DMS114 treated with DMSO at 0.1 percent for 48 hours (cell line): ENCODE results near the gene CSKMT.
"Not testable (repeated sequence)": the region's sequence is repeated elsewhere in the genome, so short reads cannot be mapped to it uniquely, and the experiment has no call there.

Experiments
- DNase-seq: peaks from one replicate; lab custom pipeline; 2025; ENCODE audit not compliant: unreplicated experiment; lab: John Stamatoyannopoulos, UW

The CSKMT gene, protein sequence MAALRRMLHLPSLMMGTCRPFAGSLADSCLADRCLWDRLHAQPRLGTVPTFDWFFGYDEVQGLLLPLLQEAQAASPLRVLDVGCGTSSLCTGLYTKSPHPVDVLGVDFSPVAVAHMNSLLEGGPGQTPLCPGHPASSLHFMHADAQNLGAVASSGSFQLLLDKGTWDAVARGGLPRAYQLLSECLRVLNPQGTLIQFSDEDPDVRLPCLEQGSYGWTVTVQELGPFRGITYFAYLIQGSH

DNA sequence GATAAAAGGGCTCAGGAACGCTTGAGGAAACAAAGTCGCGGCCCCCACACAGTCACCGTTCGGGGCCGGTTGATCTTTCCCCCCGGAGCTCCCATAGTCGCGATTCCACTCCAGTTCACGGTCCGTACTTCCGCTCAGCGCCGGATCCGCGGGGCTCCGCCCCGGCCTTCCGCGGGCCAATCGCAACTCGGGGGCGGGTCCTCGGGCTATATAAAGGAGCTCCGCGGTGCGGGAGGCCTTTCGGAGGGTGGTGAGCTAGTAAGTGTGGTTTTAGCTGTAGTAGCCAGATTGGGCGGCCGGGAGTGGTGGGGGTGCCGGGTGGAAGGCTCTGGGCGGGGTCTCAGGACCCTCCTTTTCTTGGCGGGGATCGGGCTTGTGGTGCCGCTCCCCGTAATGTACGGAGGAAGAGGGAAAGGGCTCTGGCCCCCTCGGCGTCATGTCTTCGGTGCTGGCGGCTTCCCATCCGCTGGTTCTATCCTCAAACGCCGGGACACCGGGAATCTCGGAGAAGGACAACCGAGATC is at the start of gene CSKMT, which contains the start of gene C11orf98:
TSS of gene CSKMT (plus strand) at position 238 of the 524 bp plus-strand sequence. CDS start 568 bp downstream, outside the sequence.
TSS of gene C11orf98 (minus strand) at position 136 of the 524 bp plus-strand sequence. CDS start at position 95, 41 bp downstream.
- peak; percentile 92 for DNase-seq

DNA sequence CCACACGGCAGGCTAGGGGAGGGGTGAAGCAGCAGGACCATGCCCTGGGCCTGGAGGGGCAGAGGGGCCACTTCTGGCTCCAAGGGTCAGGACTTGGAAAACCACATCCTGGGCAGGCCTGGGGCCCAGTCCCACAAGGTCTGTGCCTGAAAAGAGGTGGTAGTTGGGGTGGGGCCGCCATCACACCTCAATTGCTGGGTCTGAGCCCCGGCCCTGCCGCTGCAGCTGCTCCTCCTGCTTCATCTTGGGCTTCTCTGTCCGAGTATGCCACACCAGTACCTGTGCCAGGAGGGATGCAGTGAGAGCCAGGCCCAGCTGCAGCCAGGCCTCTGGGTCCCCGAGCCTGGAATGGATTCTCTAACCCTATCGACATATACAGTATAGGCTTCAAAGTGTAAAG is 49.6 kb upstream of the CSKMT start:
- no peak for DNase-seq

DNA sequence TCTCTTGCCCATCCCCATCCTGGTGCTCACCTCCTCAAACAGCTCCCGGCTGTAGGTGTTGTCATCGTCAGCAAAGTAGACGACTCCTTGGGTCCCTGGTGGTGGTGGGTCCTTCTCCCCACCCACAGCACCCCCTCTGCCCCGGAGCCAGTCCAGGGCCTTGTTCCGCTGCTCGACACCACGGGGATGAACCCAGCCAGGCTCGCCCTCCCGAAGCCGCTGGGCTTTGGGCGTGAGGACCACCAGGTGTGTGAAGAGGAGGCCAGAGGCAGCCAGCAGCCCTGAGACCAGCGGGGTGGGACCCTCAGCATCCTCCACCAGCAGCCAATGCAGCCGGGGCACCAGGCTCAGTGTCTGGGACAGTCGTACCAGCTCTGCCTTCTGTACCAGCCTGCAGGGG is 48.2 kb upstream of the CSKMT start:
- DNase-seq, result not testable (repeated sequence)

DNA sequence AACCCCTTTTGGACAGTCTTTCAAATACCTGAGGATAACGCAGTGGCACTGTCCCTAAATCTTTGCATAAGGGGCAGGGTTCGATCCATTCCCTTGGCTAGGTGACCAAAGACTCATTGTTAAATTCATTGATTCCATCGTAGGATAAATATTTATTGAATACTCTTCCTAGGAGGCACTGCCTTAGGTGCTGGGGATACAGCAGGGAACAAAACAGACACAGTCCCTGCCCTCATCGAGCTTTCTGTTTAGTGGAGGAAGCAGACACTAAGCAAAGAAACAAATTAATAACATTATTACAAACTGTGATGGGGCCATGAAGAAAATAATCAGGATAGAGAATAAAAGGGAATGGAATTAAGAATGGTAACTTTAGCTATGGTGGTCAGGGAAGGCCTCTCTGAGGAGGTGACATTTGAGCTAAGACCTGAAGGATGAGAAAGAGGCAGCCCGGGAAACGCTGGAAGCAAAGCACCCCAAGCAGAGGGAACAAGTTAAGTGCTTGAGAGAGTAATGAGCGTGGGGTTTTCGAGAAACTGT is 44.0 kb upstream of the CSKMT start:
- DNase-seq, result no peak

- peak; percentile 97 for DNase-seq
Measured at GRCh38 chr11:62621567-62622470, 43.3 kb upstream of the CSKMT start, which contains the start of gene B3GAT3. Gene B3GAT3, minus strand, starts transcription at chr11:62621986. Its CDS starts 39 bp downstream, at chr11:62621947.

DNA sequence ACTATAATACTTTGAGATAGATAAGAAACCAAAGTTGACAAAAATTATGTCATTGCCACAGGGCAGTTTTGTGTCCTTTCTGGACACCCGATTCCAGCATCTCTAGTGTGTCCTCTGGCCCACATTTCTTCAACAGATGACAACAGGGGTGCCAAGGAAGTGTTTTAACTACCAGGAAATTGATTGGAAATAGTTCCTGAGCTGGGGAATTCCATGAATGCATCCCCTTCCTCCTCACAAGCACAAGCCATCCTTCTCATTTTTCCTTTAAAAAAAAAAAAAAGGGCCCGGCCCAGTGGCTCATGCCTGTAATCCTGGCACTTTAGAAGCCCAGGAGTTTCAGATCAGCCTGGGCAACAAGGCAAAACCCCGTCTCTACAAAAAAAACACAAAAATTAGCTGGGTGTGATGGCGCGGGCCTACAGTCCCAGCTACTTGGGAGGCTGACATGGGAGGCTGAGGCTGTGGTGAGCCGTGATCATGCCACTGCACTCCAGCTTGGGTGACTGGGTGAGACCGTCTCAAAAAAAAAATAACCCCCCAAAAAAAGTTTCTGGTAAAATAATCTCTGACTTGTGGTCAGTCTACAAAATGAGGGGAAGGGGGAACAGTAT is 42.5 kb upstream of the CSKMT start:
- DNase-seq, result no peak

- peak; percentile 26 for DNase-seq
Measured at GRCh38 chr11:62627713-62628112, 37.4 kb upstream of the CSKMT start.

- DNase-seq, result no peak
Measured at GRCh38 chr11:62632492-62632891, 32.6 kb upstream of the CSKMT start.

DNA sequence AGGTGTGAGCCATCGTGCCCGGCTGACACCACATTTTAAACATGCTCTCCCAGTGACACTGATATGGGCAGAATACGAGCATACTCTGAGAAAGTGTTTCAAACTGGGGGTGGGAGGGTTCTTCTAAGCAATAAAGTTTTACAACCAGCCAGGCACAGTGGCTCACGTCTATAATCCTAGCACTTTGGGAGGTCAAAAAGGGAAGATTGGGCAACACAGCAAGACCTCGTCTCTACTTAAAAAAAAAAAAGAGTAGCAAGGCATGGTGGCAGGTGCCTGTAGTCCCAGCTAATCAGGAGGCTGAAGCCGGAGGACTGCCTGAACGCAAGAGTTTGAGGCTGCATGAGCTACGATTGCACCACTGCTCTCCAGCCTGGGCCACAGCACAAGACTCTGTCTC is 20.9 kb upstream of the CSKMT start:
- no peak for DNase-seq

DNA sequence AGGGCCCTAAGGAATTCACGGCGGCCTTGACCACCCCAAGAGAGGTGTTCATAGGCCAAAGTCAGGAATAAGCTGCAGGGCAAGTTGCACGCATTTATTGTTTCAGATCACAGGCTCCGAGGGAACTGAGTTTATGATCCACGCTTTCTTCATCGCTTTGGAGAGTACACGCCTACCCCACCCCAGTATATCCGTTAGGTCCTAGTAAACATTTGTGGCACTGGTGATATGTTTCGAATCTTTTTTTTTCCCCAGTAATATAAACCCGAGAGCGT is 19.5 kb upstream of the CSKMT start:
- DNase-seq, result no peak

DNA sequence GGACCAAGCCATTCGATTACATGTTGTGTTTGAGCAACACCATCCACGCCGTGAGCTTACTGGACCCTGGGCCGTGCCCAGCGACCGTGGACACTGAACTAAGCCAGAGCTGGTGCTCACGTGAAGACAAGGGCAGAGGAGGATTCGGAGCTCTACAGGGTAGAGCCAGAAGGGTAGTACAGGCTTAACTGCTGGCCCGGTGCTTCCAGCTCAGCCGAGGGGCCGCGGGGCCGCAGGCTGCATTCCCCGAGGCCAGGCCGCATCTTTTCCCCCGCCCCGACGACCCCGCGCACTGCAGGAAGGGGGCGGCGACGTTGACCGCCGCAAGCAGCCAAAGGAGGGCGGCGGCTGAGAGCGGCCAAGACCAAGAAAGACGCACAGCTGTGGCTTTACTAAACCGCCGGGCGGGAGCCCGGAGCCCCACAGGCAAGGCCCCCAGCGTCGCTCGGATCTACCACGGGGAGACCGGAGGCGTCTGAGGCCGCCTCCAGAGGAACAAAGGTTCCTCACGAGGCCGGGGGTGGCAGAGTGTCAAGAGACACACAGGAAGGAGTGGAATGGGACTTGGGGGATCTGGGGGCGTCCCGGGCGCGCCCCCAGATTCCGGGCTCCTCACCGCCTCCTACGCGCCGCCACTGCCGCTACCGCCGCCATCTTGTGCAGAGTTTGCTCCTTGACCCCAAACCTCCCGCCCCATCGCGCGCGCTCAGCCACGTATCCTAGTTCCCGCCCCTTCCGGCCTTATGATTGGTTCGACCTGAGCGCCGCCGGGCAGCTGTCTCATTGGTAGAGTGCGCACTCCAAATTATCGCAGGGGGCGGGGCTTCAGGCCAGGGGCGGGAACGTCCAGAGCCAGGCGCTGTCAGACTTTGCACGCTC is 18.9 kb upstream of the CSKMT start, which contains the start of gene GANAB:
TSS of gene GANAB (minus strand) at position 668 of the 879 bp plus-strand sequence. CDS start at position 654, 14 bp downstream.
- DNase-seq, result peak; percentile 97

- DNase-seq, result no peak
Measured at GRCh38 chr11:62646825-62647608, 18.1 kb upstream of the CSKMT start.

DNA sequence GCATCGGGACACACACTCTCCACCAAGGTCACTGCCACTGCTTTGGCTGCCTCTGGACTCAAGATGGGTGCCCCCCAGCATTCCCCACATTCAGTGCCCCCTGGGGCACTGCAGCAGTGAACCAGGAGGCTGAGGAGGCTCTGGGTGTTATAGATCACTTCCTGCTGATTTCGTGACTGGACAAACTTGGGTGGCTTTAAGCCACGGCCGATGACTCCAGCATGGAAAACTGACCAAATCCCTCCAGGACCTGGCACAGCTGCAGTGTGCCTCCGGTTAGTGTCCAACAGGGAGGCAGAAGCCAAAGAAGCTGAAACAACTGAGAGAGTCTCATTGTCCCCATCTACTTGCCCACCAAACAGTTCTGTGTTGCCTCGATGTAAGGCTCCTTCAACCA is 17.5 kb upstream of the CSKMT start:
- no peak for DNase-seq

DNA sequence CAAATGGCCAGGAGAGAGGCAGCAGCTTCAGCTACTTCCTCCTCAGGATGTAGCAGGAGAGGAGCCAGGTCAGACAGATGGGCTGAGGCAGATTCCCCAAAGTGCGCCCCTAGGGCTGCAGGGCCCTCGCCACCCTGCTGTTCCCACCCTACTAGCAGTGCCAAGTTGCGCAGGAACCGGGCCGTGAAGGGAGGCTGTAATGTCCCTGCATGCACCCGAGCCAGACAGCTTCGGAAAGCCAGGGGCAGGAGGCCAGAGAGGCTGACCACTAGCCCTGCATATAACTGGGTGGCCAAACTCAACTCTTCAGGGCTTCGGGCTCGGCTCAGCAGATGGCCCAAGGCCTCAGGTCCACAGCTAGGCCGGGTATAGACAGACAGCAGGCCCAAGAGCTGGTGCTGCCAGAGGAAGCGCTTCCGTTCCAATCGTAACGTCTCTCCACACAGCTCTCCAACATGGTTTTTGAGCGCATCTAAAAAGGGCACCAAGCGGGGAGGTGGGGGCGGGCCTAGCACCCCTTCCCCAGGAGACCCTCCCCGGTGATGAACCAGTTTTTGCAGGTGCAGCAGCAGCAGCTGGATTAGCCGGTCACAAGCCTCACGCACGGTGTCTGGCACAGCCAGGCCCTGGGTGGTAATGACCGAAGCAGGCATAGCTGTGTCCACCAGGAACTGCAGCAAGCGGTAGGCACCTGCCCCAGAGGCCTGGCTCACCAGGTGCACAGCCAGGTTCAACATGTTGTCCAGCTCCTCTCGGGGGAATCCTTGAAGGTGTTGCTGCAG is 16.7 kb upstream of the CSKMT start:
- no peak for DNase-seq

GRCh38 chr11:62648967-62649364 is 16.1 kb upstream of the CSKMT start:
- DNase-seq, result no peak

DNA sequence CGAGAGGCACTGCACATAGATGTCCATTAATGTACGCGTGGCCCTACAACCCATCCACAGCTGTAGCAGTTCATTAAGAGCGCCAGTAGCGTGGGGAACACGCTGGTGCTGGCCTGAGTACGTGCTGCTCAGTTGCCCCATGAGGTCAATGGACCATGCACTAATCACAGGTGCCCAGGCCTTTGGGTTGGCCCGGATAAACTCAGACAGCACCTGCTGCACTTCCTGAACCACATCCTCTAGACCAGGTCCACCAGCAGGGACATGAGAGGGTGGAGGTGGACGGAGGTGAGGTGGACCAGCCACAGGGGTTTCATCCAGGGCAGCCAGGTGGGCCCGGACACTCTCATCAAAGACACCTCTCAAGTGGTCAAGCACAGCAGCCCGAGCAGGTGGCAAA is 15.6 kb upstream of the CSKMT start:
- DNase-seq, result no peak

DNA sequence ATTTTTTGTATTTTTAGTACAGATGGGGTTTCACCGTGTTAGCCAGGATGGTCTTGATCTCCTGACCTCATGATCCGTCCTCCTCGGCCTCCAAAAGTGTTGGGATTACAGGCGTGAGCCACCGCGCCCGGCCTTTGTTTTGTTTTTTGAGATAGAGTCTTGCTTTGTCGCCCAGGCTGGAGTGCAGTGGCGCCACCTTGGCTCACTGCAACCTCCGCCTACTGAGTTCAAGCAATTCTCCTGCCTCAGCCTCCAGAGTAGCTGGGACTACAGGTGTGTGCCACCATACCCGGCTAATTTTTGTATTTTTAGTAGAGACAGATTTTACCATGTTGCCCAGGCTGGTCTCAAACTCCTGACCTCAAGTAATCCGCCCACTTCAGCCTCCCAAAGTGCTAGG is 14.8 kb upstream of the CSKMT start:
- not testable (repeated sequence) for DNase-seq

- no peak for DNase-seq
Measured at GRCh38 chr11:62652161-62653006, 12.7 kb upstream of the CSKMT start.
